Activated naive CD8-positive, alpha-beta T cell (primary cell): ENCODE results near the gene GAS7.
A peak's percentile ranks its signal among the peaks of the same experiment; 100 is the strongest.

Experiments used
- H3K27ac Mint-ChIP-seq: one replicate; pipeline ENCODE4 v1.8.0; 2021; ENCODE audit warnings: mixed read lengths
- H3K27me3 Mint-ChIP-seq: one replicate; pipeline ENCODE4 v1.8.0; 2021; ENCODE audit warnings: mixed read lengths
- H3K36me3 Mint-ChIP-seq: one replicate; pipeline ENCODE4 v1.8.0; 2021; ENCODE audit warnings: mixed read lengths
- H3K4me1 Mint-ChIP-seq: one replicate; pipeline ENCODE4 v1.8.0; 2021; ENCODE audit warnings: low read depth, mixed read lengths
- H3K4me3 Mint-ChIP-seq: one replicate; pipeline ENCODE4 v1.8.0; 2021; ENCODE audit warnings: mild to moderate bottlenecking, mixed read lengths
- H3K9me3 Mint-ChIP-seq: one replicate; pipeline ENCODE4 v1.8.0; 2021; ENCODE audit warnings: low read depth, mixed read lengths

Gene GAS7

DNA sequence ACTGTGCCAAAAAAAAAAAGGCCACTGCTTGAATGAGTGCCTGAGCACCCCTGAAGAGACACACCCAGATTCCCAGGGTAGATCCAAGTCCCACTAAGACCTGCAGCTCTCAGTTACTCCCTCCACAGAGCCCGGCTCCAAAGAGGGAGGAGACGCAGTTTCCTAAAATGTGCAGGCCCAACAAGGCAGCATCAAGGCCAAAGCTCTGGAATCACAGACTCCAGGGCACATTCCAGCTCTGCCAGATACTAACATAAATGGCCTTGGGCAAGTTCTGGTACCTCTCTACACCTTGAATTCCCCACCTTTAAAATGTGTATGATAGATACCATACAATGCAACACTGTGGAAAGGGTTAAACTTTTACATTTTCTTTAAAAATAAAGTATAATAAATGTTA, 57.0 kb downstream of the GAS7 start:
- Mint-ChIP-seq H3K27me3 (no peaks in the 10 kb centered on the region), H3K9me3 (no peaks in the 10 kb centered on the region), H3K36me3 (no peaks in the 10 kb centered on the region), H3K27ac (no peak overlapping the region), H3K4me3 (no peak overlapping the region), H3K4me1 (peaks cover 11% of the 10 kb centered on the region)

DNA sequence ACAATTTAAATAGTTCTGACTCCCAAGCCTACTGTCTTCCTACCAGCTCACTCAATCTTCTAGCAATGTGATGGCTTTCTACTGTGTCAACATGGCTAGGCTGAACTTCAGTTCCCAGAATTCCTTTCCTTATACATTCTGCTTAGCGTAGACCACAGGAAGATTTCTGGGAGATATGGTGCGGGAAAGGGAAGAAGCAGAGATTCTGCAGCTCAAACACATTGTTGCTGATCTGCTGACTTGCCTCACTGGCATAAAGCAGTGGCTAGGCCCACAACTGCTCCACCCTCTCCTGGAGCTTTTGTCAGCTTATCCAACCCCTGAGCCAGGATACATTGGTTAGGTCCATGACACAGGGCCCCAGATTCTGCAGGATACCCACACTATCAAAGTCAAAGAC, 58.8 kb downstream of the GAS7 start:
- H3K27ac Mint-ChIP-seq, result no peak overlapping the region
- no peaks in the 10 kb centered on the region for H3K9me3 Mint-ChIP-seq
- peaks cover 14% of the 10 kb centered on the region for H3K4me1 Mint-ChIP-seq
- no peaks in the 10 kb centered on the region for H3K27me3 Mint-ChIP-seq
- no peaks in the 10 kb centered on the region for H3K36me3 Mint-ChIP-seq
- no peak overlapping the region for H3K4me3 Mint-ChIP-seq

DNA sequence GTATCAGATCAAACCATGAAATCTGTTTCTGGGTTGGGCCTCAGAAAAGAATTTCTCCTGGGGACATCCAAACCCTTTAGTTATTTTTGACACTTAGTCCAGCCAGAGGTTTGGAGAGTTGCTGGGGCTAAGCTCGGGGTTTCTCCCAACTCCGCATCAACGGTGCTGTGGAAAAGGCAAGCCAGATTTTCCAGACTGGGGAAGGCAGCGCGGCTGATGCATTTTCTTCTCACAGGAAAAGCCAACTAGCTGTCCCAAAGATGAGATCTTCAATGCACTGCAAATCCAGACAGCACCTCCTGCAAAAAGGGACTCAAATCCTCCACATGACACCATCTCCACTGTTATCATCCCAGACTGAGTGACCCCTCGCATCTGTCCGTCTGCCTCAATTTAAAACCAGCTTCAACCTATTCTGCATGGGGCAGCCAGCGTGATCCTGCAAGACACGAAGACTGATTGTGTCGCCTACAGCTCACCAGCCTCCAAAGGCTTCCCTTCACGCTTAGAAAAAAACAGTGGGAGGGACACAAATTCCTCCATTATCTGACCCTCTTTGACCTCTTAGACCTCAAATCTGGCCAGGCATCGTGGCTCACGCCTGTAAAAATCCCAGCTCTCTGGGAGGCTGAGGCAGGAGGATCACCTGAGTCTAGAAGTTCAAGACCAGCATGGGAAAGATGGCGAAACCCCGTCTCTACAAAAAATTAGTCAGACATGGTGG, 62.0 kb downstream of the GAS7 start:
- peaks cover 11% of the 10 kb centered on the region for H3K4me1 Mint-ChIP-seq

DNA sequence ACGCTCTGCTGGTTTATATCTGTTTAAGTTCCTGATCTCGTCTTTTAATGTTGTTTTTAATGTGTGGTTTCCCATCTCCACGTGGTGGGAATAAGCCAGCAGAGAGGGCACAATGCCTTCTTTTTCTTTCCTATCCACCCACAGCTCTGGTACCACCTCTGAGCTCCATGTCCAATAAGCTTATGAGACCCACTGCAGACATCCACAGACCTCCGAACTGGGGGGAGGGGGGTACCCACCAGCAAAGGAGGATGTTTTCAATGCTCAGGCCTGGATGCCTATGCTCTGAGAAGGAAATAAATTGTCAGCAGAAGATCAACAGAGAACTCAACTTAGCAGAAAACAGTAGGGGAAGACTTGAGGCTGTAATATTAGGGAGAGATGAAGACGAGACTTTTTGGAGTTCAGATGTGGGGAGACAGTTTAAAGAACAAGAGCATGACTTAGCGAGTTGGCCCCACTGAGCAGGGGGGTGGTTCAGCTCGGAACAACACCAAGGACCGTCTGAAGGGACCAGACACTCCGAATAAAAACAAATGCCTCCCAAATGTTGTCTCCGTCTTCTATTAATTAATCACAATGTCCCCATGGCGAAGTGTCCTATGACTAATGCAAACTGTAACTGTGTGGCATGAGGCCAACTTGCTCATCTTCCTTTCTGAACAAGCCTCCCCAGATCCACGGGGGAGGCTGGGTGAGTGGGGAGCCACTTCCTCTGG, 62.7 kb downstream of the GAS7 start:
- H3K36me3 Mint-ChIP-seq, result no peaks in the 10 kb centered on the region
- H3K4me3 Mint-ChIP-seq, result no peak overlapping the region
- peaks cover 11% of the 10 kb centered on the region for H3K4me1 Mint-ChIP-seq
- H3K9me3 Mint-ChIP-seq, result no peaks in the 10 kb centered on the region
- no peaks in the 10 kb centered on the region for H3K27me3 Mint-ChIP-seq
- no peak overlapping the region for H3K27ac Mint-ChIP-seq

More for the DNA sequence above, 62.0 kb downstream of the GAS7 start:
- H3K4me3 Mint-ChIP-seq, result no peak overlapping the region
- H3K9me3 Mint-ChIP-seq, result no peaks in the 10 kb centered on the region
- no peak overlapping the region for H3K27ac Mint-ChIP-seq
- no peaks in the 10 kb centered on the region for H3K27me3 Mint-ChIP-seq
- H3K36me3 Mint-ChIP-seq, result no peaks in the 10 kb centered on the region

DNA sequence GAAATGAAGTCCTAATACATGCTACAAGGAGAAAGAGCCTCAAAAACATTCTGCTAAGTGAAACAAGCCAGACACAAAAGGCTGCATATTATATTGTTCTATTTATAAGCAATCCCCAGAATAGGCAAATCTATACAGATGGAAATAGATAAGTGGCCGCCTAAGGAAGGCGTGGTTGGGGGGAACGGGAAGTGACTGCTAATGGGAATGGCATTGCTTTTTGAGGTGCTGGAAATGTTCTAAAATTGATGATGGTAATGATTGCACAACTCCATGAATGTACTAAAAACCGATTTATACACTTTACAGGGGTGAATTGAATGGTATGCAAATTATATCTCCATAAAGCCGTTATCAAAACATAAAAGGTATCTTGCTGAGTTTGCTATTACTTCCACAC, 67.7 kb downstream of the GAS7 start:
- H3K27ac Mint-ChIP-seq, result no peak overlapping the region
- H3K27me3 Mint-ChIP-seq, result no peaks in the 10 kb centered on the region
- H3K36me3 Mint-ChIP-seq, result no peaks in the 10 kb centered on the region
- peaks cover 11% of the 10 kb centered on the region for H3K4me1 Mint-ChIP-seq
- H3K4me3 Mint-ChIP-seq, result no peak overlapping the region
- no peaks in the 10 kb centered on the region for H3K9me3 Mint-ChIP-seq

DNA sequence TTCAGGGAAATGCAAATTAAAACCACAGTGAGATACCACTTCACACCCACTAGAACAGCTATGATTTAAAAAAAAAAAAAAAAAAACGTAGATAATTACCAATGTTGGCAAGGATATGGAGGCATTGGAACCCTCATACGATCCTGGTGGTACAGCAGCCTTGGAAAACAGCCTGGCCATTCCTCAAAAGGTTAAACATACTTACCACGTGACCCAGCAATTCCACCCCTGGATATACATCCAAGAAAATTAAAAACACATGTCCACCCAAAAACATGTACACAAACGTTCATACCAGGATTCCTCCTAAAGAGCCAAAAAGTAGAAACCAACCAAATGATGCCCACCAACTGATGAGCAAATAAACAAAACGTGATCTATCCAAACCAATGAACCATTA, 68.1 kb downstream of the GAS7 start:
- no peaks in the 10 kb centered on the region for H3K9me3 Mint-ChIP-seq
- H3K27ac Mint-ChIP-seq, result no peak overlapping the region
- no peaks in the 10 kb centered on the region for H3K36me3 Mint-ChIP-seq
- peaks cover 6% of the 10 kb centered on the region for H3K4me1 Mint-ChIP-seq
- no peaks in the 10 kb centered on the region for H3K27me3 Mint-ChIP-seq
- no peak overlapping the region for H3K4me3 Mint-ChIP-seq

DNA sequence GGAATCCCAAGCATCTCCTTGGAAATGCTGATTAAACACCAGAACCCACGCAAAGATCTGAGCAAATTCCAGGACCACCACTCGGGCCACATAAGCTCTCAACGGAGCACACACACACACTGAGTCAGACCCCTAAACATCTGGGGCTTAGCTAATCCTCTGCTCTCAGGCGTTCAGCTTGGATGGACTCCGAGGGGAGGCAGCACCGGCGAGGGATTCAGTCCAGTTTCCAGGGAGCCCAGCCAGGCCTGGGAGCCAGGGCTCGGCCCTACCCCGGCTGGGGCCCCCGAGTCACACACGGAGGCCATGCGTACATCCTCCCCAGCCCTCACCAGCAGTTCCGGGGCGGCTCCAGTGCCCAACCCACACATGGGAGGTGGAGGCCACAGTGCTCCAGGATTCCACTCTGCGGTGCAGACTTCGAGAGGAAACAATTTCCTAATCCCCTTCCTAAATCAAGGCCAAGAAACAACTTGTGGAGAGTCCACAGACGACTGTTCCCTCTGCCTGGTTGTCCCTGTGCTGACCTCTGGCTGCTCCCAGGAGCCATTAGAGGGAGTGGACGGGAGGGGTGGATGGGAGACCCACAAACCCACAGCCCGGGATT, 70.5 kb downstream of the GAS7 start:
- H3K27me3 Mint-ChIP-seq, result no peaks in the 10 kb centered on the region
- no peaks in the 10 kb centered on the region for H3K36me3 Mint-ChIP-seq
- peaks cover 6% of the 10 kb centered on the region for H3K4me1 Mint-ChIP-seq
- H3K4me3 Mint-ChIP-seq, result no peak overlapping the region
- no peak overlapping the region for H3K27ac Mint-ChIP-seq
- no peaks in the 10 kb centered on the region for H3K9me3 Mint-ChIP-seq

DNA sequence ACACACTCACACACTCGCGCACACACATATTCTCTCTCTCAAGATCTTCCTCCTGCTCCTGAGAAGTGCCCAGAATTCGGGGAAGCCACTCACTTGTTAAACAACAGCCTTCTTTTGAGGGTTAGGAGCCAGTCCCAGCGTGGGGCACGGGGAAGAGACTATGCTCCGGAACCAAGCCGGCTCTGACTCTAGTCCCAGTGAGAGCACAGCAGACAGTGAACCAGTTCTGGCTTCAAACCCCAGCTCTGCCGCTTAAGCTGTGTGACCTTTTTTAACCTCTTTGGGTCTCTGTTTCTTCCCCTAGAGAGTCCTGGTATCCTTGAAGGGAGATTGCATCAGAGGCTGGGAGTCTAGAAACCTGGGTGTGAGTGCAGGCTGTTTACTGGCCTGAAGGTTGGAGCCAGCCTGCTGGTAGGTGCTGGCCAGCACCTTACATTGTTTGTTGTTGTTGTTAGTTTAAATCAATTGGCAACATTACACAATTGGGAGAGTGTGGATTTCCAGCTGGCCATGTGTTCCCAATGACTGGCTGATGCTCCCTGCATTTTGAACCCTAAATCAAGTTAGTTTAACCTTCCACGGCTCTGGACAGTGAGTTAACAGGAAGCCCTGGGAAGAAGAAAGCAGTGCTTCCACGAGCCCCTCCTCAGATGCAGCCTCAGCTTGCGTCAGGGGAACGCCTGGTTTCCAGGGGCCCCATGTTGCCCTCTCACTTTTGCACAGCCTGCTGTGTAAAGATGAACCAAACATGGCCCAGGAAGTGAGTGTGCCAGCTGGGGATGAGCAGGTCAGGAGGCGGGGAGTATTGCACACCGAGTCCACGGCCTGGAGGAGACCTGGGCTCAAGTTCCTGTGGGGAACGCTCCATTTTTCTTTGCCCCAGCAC, 71.5 kb downstream of the GAS7 start:
- Mint-ChIP-seq H3K4me1 (peaks cover 13% of the 10 kb centered on the region), H3K27me3 (no peaks in the 10 kb centered on the region), H3K36me3 (no peaks in the 10 kb centered on the region), H3K4me3 (no peak overlapping the region), H3K27ac (no peak overlapping the region), H3K9me3 (no peaks in the 10 kb centered on the region)

DNA sequence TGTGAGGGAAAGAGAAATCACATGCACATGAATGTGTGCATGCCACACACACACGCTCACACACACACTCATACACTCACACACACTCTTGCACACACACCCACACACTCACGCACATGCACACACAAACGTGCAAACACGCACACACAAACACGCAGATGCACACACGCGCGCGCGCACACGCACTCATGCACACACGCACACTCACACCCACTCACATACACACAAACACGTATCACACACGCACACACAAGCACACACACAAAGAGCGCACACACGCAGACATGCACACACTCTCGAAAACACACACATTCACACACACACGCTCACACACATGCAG, 72.2 kb downstream of the GAS7 start:
- Mint-ChIP-seq H3K27ac (no peak overlapping the region), H3K4me3 (no peak overlapping the region), H3K27me3 (no peaks in the 10 kb centered on the region), H3K9me3 (no peaks in the 10 kb centered on the region), H3K36me3 (no peaks in the 10 kb centered on the region), H3K4me1 (peaks cover 19% of the 10 kb centered on the region)

DNA sequence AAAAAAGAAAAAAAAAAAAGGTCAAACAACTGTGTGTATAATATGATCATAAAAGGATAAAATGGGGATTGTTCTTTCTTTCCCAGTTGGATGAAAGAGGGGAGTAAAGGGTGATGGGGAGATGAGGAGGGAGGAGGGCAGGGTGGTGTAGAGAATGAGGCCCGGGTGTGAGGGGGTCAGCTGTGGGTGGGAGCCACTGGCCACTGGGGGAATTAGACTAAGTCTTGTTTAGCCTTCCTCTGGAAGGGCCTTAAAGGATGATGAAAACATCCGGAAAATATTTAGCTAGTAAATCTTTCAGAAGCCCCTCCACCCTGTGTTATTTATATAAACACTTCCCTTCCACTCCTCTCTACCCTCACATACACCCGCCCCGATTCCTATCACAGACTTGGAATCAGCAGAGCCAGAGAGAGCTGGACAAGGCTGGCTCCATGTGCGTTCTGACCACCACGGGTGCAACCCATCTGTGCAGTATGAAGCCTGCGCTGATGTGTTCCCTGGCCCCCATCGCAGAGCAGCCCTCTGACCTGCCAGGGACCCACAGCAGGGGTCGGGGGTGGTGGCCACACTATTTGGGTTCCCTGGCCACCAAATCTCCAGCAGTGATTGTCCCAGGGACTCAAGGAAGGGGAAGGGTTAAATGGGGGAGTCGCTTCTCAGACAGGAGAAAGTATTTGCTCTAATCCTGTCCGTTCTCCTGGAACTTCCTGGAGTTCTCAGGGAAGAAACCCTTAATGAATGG, 72.7 kb downstream of the GAS7 start:
- no peak overlapping the region for H3K4me3 Mint-ChIP-seq
- H3K9me3 Mint-ChIP-seq, result no peaks in the 10 kb centered on the region
- peaks cover 22% of the 10 kb centered on the region for H3K4me1 Mint-ChIP-seq
- H3K27ac Mint-ChIP-seq, result no peak overlapping the region
- H3K36me3 Mint-ChIP-seq, result no peaks in the 10 kb centered on the region
- H3K27me3 Mint-ChIP-seq, result no peaks in the 10 kb centered on the region

DNA sequence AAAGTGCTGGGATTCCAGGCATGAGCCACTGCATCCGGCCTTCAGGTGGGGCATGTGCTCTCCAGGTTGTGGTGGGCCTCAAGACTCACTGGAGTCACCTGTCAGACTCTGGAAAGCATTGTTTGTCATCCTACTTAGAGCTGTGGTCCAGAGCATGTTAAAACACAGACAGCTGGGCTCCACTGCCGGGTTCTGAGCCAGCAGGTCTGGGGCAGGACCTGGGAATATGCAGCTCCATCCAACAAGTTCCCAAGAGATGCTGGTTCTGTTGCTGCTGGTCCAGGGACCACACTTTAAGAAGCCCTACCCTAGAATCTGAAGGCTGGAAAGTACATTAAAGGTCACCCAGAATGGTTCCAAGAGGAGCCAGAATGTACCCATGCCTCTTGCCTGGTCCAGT, 75.3 kb downstream of the GAS7 start:
- no peak overlapping the region for H3K4me3 Mint-ChIP-seq
- H3K27ac Mint-ChIP-seq, result no peak overlapping the region
- peaks cover 43% of the 10 kb centered on the region for H3K4me1 Mint-ChIP-seq
- no peaks in the 10 kb centered on the region for H3K9me3 Mint-ChIP-seq
- H3K36me3 Mint-ChIP-seq, result no peaks in the 10 kb centered on the region
- no peaks in the 10 kb centered on the region for H3K27me3 Mint-ChIP-seq

DNA sequence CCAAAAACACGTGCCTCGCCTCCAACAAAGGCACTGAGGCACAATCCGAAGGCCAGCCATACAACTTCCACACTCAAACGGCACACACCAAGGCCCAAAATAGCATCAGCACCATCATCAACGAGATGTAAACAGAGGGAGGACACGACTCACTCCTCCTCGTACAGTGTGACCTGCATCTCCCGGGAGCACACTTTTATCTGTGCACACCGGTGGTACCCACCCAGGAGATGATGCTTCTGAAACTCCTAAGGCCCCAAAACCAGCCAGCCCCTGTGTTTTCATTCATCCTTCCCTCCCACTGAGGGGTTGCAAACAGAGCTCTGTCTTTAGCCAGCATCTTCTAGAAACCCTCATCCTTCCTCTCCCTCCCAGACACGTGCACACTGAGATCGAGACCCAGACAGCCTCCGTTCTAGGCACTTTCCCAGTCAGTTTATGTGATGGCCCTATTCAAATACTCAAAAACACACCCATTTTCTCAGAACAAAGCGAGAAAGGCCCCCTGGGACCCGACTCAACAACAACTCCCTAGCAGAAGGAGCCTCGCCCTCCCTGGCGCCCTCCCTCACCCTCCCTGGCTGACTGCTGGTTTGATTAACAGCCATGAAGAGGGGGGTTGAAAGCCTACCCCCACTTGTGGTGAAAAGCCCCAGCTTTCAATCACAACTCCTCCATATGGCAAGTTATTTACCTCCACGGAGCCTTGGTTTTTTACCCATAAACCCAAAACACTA, 76.3 kb downstream of the GAS7 start:
- H3K36me3 Mint-ChIP-seq, result no peaks in the 10 kb centered on the region
- H3K9me3 Mint-ChIP-seq, result no peaks in the 10 kb centered on the region
- peak overlapping the region; percentile 20 for H3K4me3 Mint-ChIP-seq
- no peak overlapping the region for H3K27ac Mint-ChIP-seq
- H3K4me1 Mint-ChIP-seq, result peaks cover 40% of the 10 kb centered on the region
- no peaks in the 10 kb centered on the region for H3K27me3 Mint-ChIP-seq

DNA sequence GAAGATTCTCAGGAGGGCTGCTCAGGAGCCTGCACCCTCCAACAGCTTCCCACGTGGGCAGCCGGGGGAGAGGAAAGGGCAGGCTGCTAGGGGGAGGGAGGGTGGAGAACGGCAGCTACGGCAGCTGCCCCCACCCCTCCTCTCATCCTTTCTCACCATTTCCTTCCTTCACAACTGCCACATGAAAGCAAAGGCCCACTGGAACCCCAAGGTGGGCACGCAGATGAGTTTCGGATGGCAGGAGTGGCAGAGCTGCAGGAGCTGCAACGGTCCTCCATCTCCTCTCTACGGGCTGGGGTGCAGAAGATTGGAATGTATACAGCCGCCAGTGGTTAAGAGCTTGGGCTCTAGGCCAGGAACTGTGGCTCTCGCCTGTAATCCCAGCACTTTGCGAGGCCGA, 77.7 kb downstream of the GAS7 start:
- peaks cover 48% of the 10 kb centered on the region for H3K4me1 Mint-ChIP-seq
- no peaks in the 10 kb centered on the region for H3K9me3 Mint-ChIP-seq
- no peaks in the 10 kb centered on the region for H3K27me3 Mint-ChIP-seq
- no peak overlapping the region for H3K27ac Mint-ChIP-seq
- no peaks in the 10 kb centered on the region for H3K36me3 Mint-ChIP-seq
- H3K4me3 Mint-ChIP-seq, result peak overlapping the region; percentile 53

DNA sequence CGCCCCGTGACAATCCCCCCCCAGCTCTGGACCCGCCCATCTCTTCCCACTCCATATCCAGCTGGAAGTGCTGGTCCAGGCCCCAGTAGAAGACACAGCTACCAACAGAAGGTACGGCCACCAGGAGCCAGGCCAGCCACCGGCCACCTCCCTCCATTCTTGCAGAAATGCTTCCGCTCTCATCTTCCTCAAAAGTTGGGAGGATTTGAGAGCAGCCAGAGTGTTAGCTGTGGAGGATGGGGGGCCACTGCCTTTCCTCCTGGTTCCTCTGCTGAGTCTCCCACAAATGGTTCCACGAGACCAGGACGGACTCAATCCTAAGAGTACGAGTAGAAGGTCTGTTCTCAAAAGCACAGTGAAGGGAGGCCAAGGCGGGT, 78.3 kb downstream of the GAS7 start:
- no peaks in the 10 kb centered on the region for H3K9me3 Mint-ChIP-seq
- H3K4me1 Mint-ChIP-seq, result peaks cover 55% of the 10 kb centered on the region
- peak overlapping the region; percentile 53 for H3K4me3 Mint-ChIP-seq
- no peak overlapping the region for H3K27ac Mint-ChIP-seq
- H3K27me3 Mint-ChIP-seq, result no peaks in the 10 kb centered on the region
- H3K36me3 Mint-ChIP-seq, result no peaks in the 10 kb centered on the region
